ENCODE measurements around the gene GDE1.

The GDE1 gene

GRCh38 chr16:19486051-19486450 lies 35.8 kb downstream of the GDE1 start:
- no peak for DNase-seq

- DNase-seq = no peak
These were observed 36.3 kb downstream of the GDE1 start for GRCh38 chr16:19485611-19486010.

GRCh38 chr16:19484096-19484495 lies 37.8 kb downstream of the GDE1 start:
- no peak for DNase-seq

- DNase-seq = no peak
These were observed 39.6 kb downstream of the GDE1 start for GRCh38 chr16:19482291-19482690.

- DNase-seq = no peak
These were observed 40.1 kb downstream of the GDE1 start for GRCh38 chr16:19481769-19482168.

- no peak for DNase-seq
These were observed 40.6 kb downstream of the GDE1 start for GRCh38 chr16:19481296-19481695.

- no peak for DNase-seq
These were observed 42.6 kb downstream of the GDE1 start for GRCh38 chr16:19479302-19479721.

GRCh38 chr16:19478505-19478904 lies 43.4 kb downstream of the GDE1 start:
- no peak for DNase-seq

GRCh38 chr16:19474617-19475016 lies 47.3 kb downstream of the GDE1 start:
- no peak for DNase-seq

- no peak for DNase-seq
These were observed 49.4 kb downstream of the GDE1 start for GRCh38 chr16:19472482-19472881.

- DNase-seq = no peak
These were observed 53.6 kb downstream of the GDE1 start for GRCh38 chr16:19468300-19468699.

- DNase-seq = no peak
These were observed 58.2 kb downstream of the GDE1 start for GRCh38 chr16:19463468-19464315.

GRCh38 chr16:19460397-19460796 lies 61.5 kb downstream of the GDE1 start:
- no peak for DNase-seq

GRCh38 chr16:19458722-19459379 lies 63.0 kb downstream of the GDE1 start:
- DNase-seq = no peak
